ENCODE measurements around the gene MSANTD3. TPM values are rescaled to one million over a fixed set of nuclear protein-coding genes. Genes with fewer than 3 reads are reported as not detected.

MSANTD3 gene
- total and polyA plus RNA-seq, 3 donors from 2014 or later = 11.5 to 24.9 (median 16.9) TPM

- no peaks in the 10 kb centered on the region for H3K27me3 ChIP-seq
- H3K9me3 ChIP-seq = no peaks in the 10 kb centered on the region
- no peaks in the 10 kb centered on the region for H3K36me3 ChIP-seq (ENCODE audit: low read depth, missing control alignments)
- no peak overlapping the region for H3K27ac ChIP-seq
- H3K4me1 ChIP-seq = no peaks in the 10 kb centered on the region
- intact Hi-C loops (cut with DNase I; ENCODE audit: low total_unique reads) = no loop called here
- no peak overlapping the region for H3K4me3 ChIP-seq
- DNase-seq = no peak
- WGBS, 2 donors = 89% methylated on average over 2 of the region's 2 CpGs
- TF ChIP-seq CTCF (IDR thresholded peaks at IDR 0.05) (no peak), POLR2A (IDR thresholded peaks at IDR 0.05) (no peak)
These were observed 66.0 kb downstream of the MSANTD3 start for GRCh38 chr9:100492952-100493351.

- Histone ChIP-seq H3K4me3 (no peak overlapping the region), H3K36me3 (ENCODE audit: low read depth, missing control alignments) (no peaks in the 10 kb centered on the region), H3K27ac (no peak overlapping the region), H3K27me3 (no peaks in the 10 kb centered on the region), H3K4me1 (no peaks in the 10 kb centered on the region), H3K9me3 (no peaks in the 10 kb centered on the region)
- TF ChIP-seq POLR2A (IDR thresholded peaks at IDR 0.05) (no peak), CTCF (IDR thresholded peaks at IDR 0.05) (no peak)
- intact Hi-C loops (cut with DNase I; ENCODE audit: low total_unique reads) = no loop called here
- 92 to 93% methylated on average over 5 of the region's 5 CpGs for WGBS, 2 donors
- DNase-seq = no peak
These were observed 71.6 kb downstream of the MSANTD3 start for GRCh38 chr9:100498592-100498991.

GRCh38 chr9:100499460-100499859 is 72.5 kb downstream of the MSANTD3 start:
- Histone ChIP-seq H3K27ac (no peak overlapping the region), H3K27me3 (no peaks in the 10 kb centered on the region), H3K4me1 (no peaks in the 10 kb centered on the region), H3K9me3 (no peaks in the 10 kb centered on the region), H3K4me3 (no peak overlapping the region), H3K36me3 (ENCODE audit: low read depth, missing control alignments) (no peaks in the 10 kb centered on the region)
- no peak for DNase-seq
- intact Hi-C loops (cut with DNase I; ENCODE audit: low total_unique reads) = no loop called here
- 87 to 94% methylated on average over 4 of the region's 4 CpGs for WGBS, 2 donors
- TF ChIP-seq POLR2A (IDR thresholded peaks at IDR 0.05) (no peak), CTCF (IDR thresholded peaks at IDR 0.05) (no peak)

- intact Hi-C loops (cut with DNase I; ENCODE audit: low total_unique reads) = no loop called here
- WGBS, 2 donors = 94 to 100% methylated on average over 2 of the region's 2 CpGs
These were observed 72.9 kb downstream of the MSANTD3 start for GRCh38 chr9:100499866-100500265.

More at GRCh38 chr9:100499866-100500265, 72.9 kb downstream of the MSANTD3 start:
- Histone ChIP-seq H3K9me3 (no peaks in the 10 kb centered on the region), H3K27ac (no peak overlapping the region), H3K4me1 (no peaks in the 10 kb centered on the region), H3K4me3 (no peak overlapping the region), H3K36me3 (ENCODE audit: low read depth, missing control alignments) (no peaks in the 10 kb centered on the region), H3K27me3 (no peaks in the 10 kb centered on the region)
- TF ChIP-seq POLR2A (IDR thresholded peaks at IDR 0.05) = no peak
- no peak for TF ChIP-seq CTCF (IDR thresholded peaks at IDR 0.05)
- no peak for DNase-seq

Other genes starting within 250 kb of the MSANTD3 start
- 10 to 100 TPM; 45.3 to 47.4 TPM for gene TEX10, start 74.2 kb upstream of the MSANTD3 start, total RNA-seq
- gene TEX10, start 74.2 kb upstream of the MSANTD3 start, polyA plus RNA-seq (ENCODE audit: insufficient read depth, low read depth, low replicate concordance) = 45.7 TPM
- gene TMEFF1, start 46.0 kb downstream of the MSANTD3 start, total RNA-seq = 1 to 10 TPM; 5.9 to 8.7 TPM
- gene TMEFF1, start 46.0 kb downstream of the MSANTD3 start, polyA plus RNA-seq (ENCODE audit: insufficient read depth, low read depth, low replicate concordance) = 2.3 TPM
- 1 to 10 TPM; 2.7 to 3.5 TPM for gene CAVIN4, start 150.9 kb downstream of the MSANTD3 start, total RNA-seq
- 3.7 TPM for gene CAVIN4, start 150.9 kb downstream of the MSANTD3 start, polyA plus RNA-seq (ENCODE audit: insufficient read depth, low read depth, low replicate concordance)